ENCODE data around the gene LEMD2.

The LEMD2 gene

GRCh38 chr6:33744895-33745546, 43.9 kb downstream of the LEMD2 start:
- H3K9me3 ChIP-seq (ENCODE audit: control insufficient read depth, insufficient read depth, low read depth, low read length): no peaks in the 10 kb centered on the region
- H3K4me1 ChIP-seq (ENCODE audit: control insufficient read depth, insufficient read depth, low read length): peaks cover 21% of the 10 kb centered on the region
- POLR2A ChIA-PET: interaction anchor here (0.6 to 0.7 kb wide), 3 partner anchors 33 to 389 kb away, joined by 3 to 4 read pairs (median 3); no protein-coding TSS in a partner anchor
- no peaks in the 10 kb centered on the region for H3K36me3 ChIP-seq (ENCODE audit: control insufficient read depth in 2 of 2, insufficient read depth in 1 of 2, low read length in 2 of 2)
- peak overlapping the region; percentile 67 for H3K27ac ChIP-seq (ENCODE audit: extremely low read depth, low read depth, low read length)
- no peak overlapping the region for H3K4me3 ChIP-seq (ENCODE audit: low read depth, low read length)
- CTCF ChIA-PET: interaction anchor here (0.5 to 6.7 kb wide), 43 partner anchors 9 to 421 kb away, joined by 3 to 193 read pairs (median 4); partner anchors contain the start of genes LEMD2 and UQCC2
- no peak for TF ChIP-seq SP2 (tag by site-specific recombination; IDR thresholded peaks at IDR 0.05)
- TF ChIP-seq ZNF398 (tag by site-specific recombination; IDR thresholded peaks at IDR 0.05): peak; percentile 12; the same call in 1 of the 2 replicates
- TF ChIP-seq ZIC2 (tag by site-specific recombination; IDR thresholded peaks at IDR 0.05): peak; percentile 98
- TF ChIP-seq ZBTB11 (tag by site-specific recombination; conservative IDR thresholded peaks at IDR 0.05; ENCODE audit: low read depth): peak; percentile 85
- peak; percentile 64; the same call in 1 of the 2 replicates for TF ChIP-seq ZNF10 (tag by site-specific recombination; IDR thresholded peaks at IDR 0.05)
- peak; percentile 92 for TF ChIP-seq ZNF423 (tag by site-specific recombination; IDR thresholded peaks at IDR 0.05)
- TF ChIP-seq TSHZ1 (tag by site-specific recombination; IDR thresholded peaks at IDR 0.05; ENCODE audit: borderline replicate concordance): no peak
- peak; percentile 99 for TF ChIP-seq ZBTB44 (tag by site-specific recombination; IDR thresholded peaks at IDR 0.05)
- peak; percentile 92 for TF ChIP-seq SCRT2 (tag by site-specific recombination; IDR thresholded peaks at IDR 0.05)
- TF ChIP-seq HIC1 (tag by site-specific recombination; IDR thresholded peaks at IDR 0.05): 0 out of 2 replicates have a peak, but pooled peaks have one; percentile 15
- TF ChIP-seq ZBTB8A (tag by site-specific recombination; IDR thresholded peaks at IDR 0.05): peak; percentile 65
- no peak for TF ChIP-seq ZNF513 (tag by site-specific recombination; IDR thresholded peaks at IDR 0.05)
- peak; percentile 64 for TF ChIP-seq ZNF600 (tag by site-specific recombination; IDR thresholded peaks at IDR 0.05)
- TF ChIP-seq ZNF24 (tag by site-specific recombination; IDR thresholded peaks at IDR 0.05): no peak
- TF ChIP-seq ZNF580 (tag by site-specific recombination; IDR thresholded peaks at IDR 0.05): peak; percentile 24; the same call in 1 of the 2 replicates
- peak; percentile 64; the same call in 1 of the 2 replicates for TF ChIP-seq PRDM4 (tag by site-specific recombination; IDR thresholded peaks at IDR 0.05)
- TF ChIP-seq ZNF155 (tag by site-specific recombination; IDR thresholded peaks at IDR 0.05): no peak
- TF ChIP-seq ZNF121 (tag by site-specific recombination; IDR thresholded peaks at IDR 0.05): 0 out of 2 replicates have a peak, but pooled peaks have one; percentile 22
- TF ChIP-seq SP7 (tag by site-specific recombination; IDR thresholded peaks at IDR 0.05): peak; percentile 87

Data from HEK293 (cell line).